ENCODE results near the gene ZBTB48. TPM values are rescaled to one million over a fixed set of nuclear protein-coding genes. Genes with fewer than 3 reads are reported as not detected.

ZBTB48 gene
- total and polyA plus RNA-seq, 7 donors = 3.7 to 16.6 (median 11.8) TPM

- no peaks in the 10 kb centered on the region for H3K27me3 ChIP-seq (ENCODE audit: insufficient read depth in 3 of 3, low read length in 2 of 3)
- H3K4me3 ChIP-seq = no peak overlapping the region
- DNase-seq = no peak
- peaks cover 0 to 32% of the 10 kb centered on the region in 2 donors for H3K36me3 ChIP-seq (ENCODE audit: insufficient read depth in 1 of 2, low read depth in 1 of 2)
- 72 to 91% (median 76%) methylated on average over 10 to 12 of the region's 12 CpGs for WGBS, 3 donors
- TF ChIP-seq, protein P1, sequence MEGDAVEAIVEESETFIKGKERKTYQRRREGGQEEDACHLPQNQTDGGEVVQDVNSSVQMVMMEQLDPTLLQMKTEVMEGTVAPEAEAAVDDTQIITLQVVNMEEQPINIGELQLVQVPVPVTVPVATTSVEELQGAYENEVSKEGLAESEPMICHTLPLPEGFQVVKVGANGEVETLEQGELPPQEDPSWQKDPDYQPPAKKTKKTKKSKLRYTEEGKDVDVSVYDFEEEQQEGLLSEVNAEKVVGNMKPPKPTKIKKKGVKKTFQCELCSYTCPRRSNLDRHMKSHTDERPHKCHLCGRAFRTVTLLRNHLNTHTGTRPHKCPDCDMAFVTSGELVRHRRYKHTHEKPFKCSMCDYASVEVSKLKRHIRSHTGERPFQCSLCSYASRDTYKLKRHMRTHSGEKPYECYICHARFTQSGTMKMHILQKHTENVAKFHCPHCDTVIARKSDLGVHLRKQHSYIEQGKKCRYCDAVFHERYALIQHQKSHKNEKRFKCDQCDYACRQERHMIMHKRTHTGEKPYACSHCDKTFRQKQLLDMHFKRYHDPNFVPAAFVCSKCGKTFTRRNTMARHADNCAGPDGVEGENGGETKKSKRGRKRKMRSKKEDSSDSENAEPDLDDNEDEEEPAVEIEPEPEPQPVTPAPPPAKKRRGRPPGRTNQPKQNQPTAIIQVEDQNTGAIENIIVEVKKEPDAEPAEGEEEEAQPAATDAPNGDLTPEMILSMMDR (IDR thresholded peaks at IDR 0.05) = no peak
- H3K27ac ChIP-seq = peak overlapping the region; percentile 98
- no peak for ATAC-seq
- intact Hi-C loops (cut with DNase I) = loop anchor here in 1 of 2 donors (5.0 kb wide), 1 partner anchor 37 kb away; the partner anchor contains the start of gene THAP3
- H3K4me1 ChIP-seq = peaks cover 55% of the 10 kb centered on the region
- no peaks in the 10 kb centered on the region for H3K9me3 ChIP-seq
Observed at GRCh38 chr1:6585081-6585722, 5.4 kb downstream of the ZBTB48 start.

DNA sequence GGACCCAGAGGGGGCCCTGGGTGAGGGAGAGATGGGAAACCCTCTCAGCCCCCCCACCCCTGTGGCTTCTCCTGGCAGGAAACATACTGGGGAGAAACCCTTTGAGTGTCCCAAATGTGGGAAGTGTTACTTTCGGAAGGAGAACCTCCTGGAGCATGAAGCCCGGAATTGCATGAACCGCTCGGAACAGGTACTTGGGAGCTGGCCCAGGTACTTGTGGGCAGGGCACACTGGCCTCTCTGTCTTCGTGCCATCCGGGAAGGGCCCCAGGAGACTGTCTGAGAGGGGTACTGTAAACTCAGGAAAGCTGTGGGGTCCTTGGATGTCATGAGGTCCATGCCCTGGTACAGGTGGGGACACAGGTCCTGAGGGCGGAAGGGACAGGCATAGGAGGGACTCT lies 6.0 kb downstream of the ZBTB48 start:
- TF ChIP-seq, protein P1 (IDR thresholded peaks at IDR 0.05) = no peak

DNA sequence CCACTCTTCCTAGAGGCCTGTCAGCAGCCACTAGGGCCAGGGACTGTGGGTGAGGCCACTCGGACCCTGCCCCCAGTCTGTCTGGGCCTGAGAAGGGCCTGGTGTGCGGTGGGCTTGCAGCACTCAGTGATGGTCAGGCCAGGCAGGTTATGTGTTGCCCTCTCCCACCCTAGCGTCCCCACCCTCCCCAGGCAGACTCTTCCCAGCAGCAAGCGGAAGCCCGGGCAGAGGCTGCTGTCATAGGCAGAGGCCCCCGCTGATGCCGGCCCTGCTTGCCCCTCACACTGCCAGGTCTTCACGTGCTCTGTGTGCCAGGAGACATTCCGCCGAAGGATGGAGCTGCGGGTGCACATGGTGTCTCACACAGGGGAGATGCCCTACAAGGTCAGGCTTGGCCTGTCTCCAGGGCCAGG lies 6.6 kb downstream of the ZBTB48 start:
- 37 to 80% (median 56%) methylated on average over 8 to 11 of the region's 11 CpGs for WGBS, 3 donors
- H3K4me3 ChIP-seq = no peak overlapping the region
- H3K4me1 ChIP-seq = peaks cover 57% of the 10 kb centered on the region
- peaks cover 0 to 44% of the 10 kb centered on the region in 2 donors for H3K36me3 ChIP-seq (ENCODE audit: insufficient read depth in 1 of 2, low read depth in 1 of 2)
- ATAC-seq (peak in 2 of 4 donors; percentile 11 to 12), DNase-seq (no peak)
- H3K27ac ChIP-seq = peak overlapping the region; percentile 98
- no peaks in the 10 kb centered on the region for H3K27me3 ChIP-seq (ENCODE audit: insufficient read depth in 3 of 3, low read length in 2 of 3)
- intact Hi-C loops (cut with DNase I) = loop anchor here in 1 of 2 donors (5.0 kb wide), 1 partner anchor 36 kb away; the partner anchor contains the start of gene THAP3
- TF ChIP-seq, protein P1 (IDR thresholded peaks at IDR 0.05) = no peak
- no peaks in the 10 kb centered on the region for H3K9me3 ChIP-seq

More for the DNA sequence above, 6.0 kb downstream of the ZBTB48 start:
- Histone ChIP-seq H3K27ac (peak overlapping the region; percentile 98), H3K9me3 (no peaks in the 10 kb centered on the region), H3K4me1 (peaks cover 57% of the 10 kb centered on the region), H3K36me3 (ENCODE audit: insufficient read depth in 1 of 2, low read depth in 1 of 2) (peaks cover 0 to 39% of the 10 kb centered on the region in 2 donors), H3K27me3 (ENCODE audit: insufficient read depth in 3 of 3, low read length in 2 of 3) (no peaks in the 10 kb centered on the region), H3K4me3 (no peak overlapping the region)
- no peak for ATAC-seq
- DNase-seq = no peak
- intact Hi-C loops (cut with DNase I) = loop anchor here in 1 of 2 donors (5.0 kb wide), 1 partner anchor 36 kb away; the partner anchor contains the start of gene THAP3
- WGBS, 3 donors = 69 to 86% (median 71%) methylated on average over 7 of the region's 7 CpGs

DNA sequence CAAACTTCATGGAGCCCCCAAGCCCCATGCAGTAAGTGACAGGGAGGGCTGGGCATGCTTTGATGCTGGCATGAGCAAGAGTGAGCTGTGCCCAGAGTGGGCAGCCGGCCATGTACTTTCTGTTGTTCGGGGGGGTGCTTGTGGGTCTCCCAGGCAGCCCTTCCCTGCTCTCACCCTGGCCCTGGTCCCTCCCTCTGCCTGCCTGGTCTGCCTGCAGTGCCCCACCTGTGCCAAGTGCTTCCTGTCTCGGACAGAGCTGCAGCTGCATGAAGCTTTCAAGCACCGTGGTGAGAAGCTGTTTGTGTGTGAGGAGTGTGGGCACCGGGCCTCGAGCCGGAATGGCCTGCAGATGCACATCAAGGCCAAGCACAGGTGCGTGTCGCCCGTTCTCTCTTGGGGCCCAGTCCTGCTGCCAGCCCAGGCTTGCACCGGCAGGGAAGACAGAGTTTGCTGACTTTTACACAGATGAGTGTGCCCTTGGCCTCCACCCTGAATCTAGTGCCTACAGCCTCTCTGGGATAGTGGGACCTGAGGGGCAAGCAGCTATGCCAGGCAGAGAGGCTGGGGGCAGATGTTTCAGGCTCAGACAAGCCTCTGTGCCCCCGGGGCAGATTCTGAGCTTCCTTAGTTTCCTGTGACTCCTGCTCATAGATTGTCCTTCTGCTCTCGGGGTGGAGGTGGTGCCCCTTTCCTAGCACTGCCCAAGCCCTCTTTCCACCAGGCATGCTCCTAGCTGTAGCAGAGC lies 7.6 kb downstream of the ZBTB48 start:
- TF ChIP-seq, protein P1 (IDR thresholded peaks at IDR 0.05) = no peak
- no peaks in the 10 kb centered on the region for H3K9me3 ChIP-seq
- DNase-seq = peak; percentile 66 to 93
- ATAC-seq = peak; percentile 62 to 65 (median 64)
- intact Hi-C loops (cut with DNase I) = loop anchor here in 1 of 2 donors (5.0 kb wide), 1 partner anchor 35 kb away; the partner anchor contains the start of gene THAP3
- no peaks in the 10 kb centered on the region for H3K27me3 ChIP-seq (ENCODE audit: insufficient read depth in 3 of 3, low read length in 2 of 3)
- 18 to 37% (median 26%) methylated on average over 13 of the region's 13 CpGs for WGBS, 3 donors
- H3K4me3 ChIP-seq = no peak overlapping the region
- peak overlapping the region; percentile 98 for H3K27ac ChIP-seq
- peaks cover 58% of the 10 kb centered on the region for H3K4me1 ChIP-seq
- peaks cover 0 to 49% of the 10 kb centered on the region in 2 donors for H3K36me3 ChIP-seq (ENCODE audit: insufficient read depth in 1 of 2, low read depth in 1 of 2)
